K562 (cell line): ENCODE data around the gene OR9G4. TPM values are rescaled to one million over a fixed set of nuclear protein-coding genes. Genes with fewer than 3 reads are reported as not detected.

Experiments
- ATAC-seq: fragments of 200-7000 bp; cut with Tn5 transposase; 3 replicates; pipeline ENCODE4 v1.9.1; 2020; ENCODE audit warnings: moderate library complexity
- BruUV-seq: library from RNA; stranded (reverse); fragments of 400-500 nt; replicated peaks from 2 replicates; lab custom pipeline; 2021; lab: Mats Ljungman, UMichigan
- CTCF ChIA-PET: fragments of 300-600 bp; formaldehyde crosslinking; extraction: SDS; loops from one replicate; lab custom pipeline; 2021; ENCODE audit warnings: low intra/inter-chr PET ratio; lab: Yijun Ruan, JAX
- POLR2A ChIA-PET: fragments of 300-600, 350-650 bp; sonication (Branson Sonifier 250); formaldehyde crosslinking; extraction: SDS; loops from one replicate; lab custom pipeline; 2021; ENCODE audit warnings: antibody characterized with exemption, inconsistent platforms; lab: Yijun Ruan, JAX
- DNase-seq, 4 experiments: peaks; one replicate each; pipeline versions ENCODE4 v3.0.0 to v3.0.0-alpha.2; 2011 to 2018; ENCODE audit warnings: low spot score in 3 of 4, mixed read lengths in 3 of 4; ENCODE audit errors: extremely low read depth in 1 of 4
- FAIRE-seq: peaks from 2 replicates; lab custom pipeline; 2011; peaks lifted over from hg19 to GRCh38; lab: Jason Lieb, UNC
- H2AFZ ChIP-seq: 2 replicates; pipeline ENCODE4 v1.6.0; 2011; ENCODE audit warnings: low read depth, low read length, control low read depth, inconsistent platforms
- H3K27ac ChIP-seq: fragments of 200-600 bp; 3 replicates; pipeline ENCODE4 v1.8.0; 2011; ENCODE audit warnings: low read depth, mild to moderate bottlenecking, control low read depth, inconsistent platforms, low read length, moderate library complexity, mixed read lengths; ENCODE audit errors: extremely low read depth
- H3K27me3 ChIP-seq, 2 experiments: fragments of 300-600 bp in 1 of 2; 2 replicates in 1 of 2; 3 replicates in 1 of 2; pipeline versions ENCODE4 v1.6.0 to v1.8.0; 2011; ENCODE audit warnings: inconsistent platforms in 2 of 2, low read length in 2 of 2, mild to moderate bottlenecking in 1 of 2, mixed read lengths in 1 of 2, moderate library complexity in 1 of 2; ENCODE audit not compliant: control insufficient read depth in 2 of 2, insufficient read depth in 2 of 2
- H3K36me3 ChIP-seq: fragments of 300-600 bp; 3 replicates; pipeline ENCODE4 v1.8.0; 2011; ENCODE audit warnings: mild to moderate bottlenecking, low read length, inconsistent platforms; ENCODE audit not compliant: control insufficient read depth, insufficient read depth
- H3K4me1 ChIP-seq, 2 experiments: fragments of 200-600 bp in 1 of 2; replicated peaks in 1 of 2; 2 replicates in 1 of 2; 3 replicates in 1 of 2; pipeline versions ENCODE4 v1.5.1 to v1.8.0; 2011; ENCODE audit warnings: inconsistent platforms in 2 of 2, low read length in 2 of 2, mild to moderate bottlenecking in 1 of 2, mixed read lengths in 1 of 2, moderate library complexity in 1 of 2; ENCODE audit not compliant: control insufficient read depth in 2 of 2, insufficient read depth in 2 of 2
- H3K4me2 ChIP-seq: 2 replicates; pipeline ENCODE4 v1.6.1; 2011; ENCODE audit warnings: low read length, control low read depth, inconsistent platforms, mixed read lengths; ENCODE audit not compliant: insufficient read depth
- H3K4me3 ChIP-seq: fragments of 200-600 bp; sonication (generic), shearing (Covaris generic); 2 replicates; pipeline ENCODE4 v1.5.1; 2016; ENCODE audit warnings: control low read depth, inconsistent platforms
- H3K79me2 ChIP-seq: fragments of 200-600 bp; 3 replicates; pipeline ENCODE4 v1.8.0; 2011; ENCODE audit warnings: low read length, inconsistent platforms; ENCODE audit not compliant: control insufficient read depth, insufficient read depth
- H3K9ac ChIP-seq, 2 experiments: 2 replicates each; pipeline versions ENCODE4 v1.6.0 to v1.6.1; 2011; ENCODE audit warnings: low read depth in 2 of 2, low read length in 2 of 2, control low read depth in 1 of 2, inconsistent platforms in 1 of 2, mild to moderate bottlenecking in 1 of 2, mixed read lengths in 1 of 2; ENCODE audit not compliant: insufficient read depth in 1 of 2
- H3K9me1 ChIP-seq: one replicate; pipeline ENCODE4 v1.6.0; 2011; ENCODE audit warnings: inconsistent platforms, mild to moderate bottlenecking, low read length, moderate library complexity; ENCODE audit not compliant: control insufficient read depth, insufficient read depth
- H3K9me3 ChIP-seq: replicated peaks from 2 replicates; pipeline ENCODE4 v1.5.1; 2011; ENCODE audit warnings: low read depth, low read length, inconsistent platforms; ENCODE audit not compliant: control insufficient read depth, insufficient read depth
- H4K20me1 ChIP-seq: replicated peaks from 2 replicates; pipeline ENCODE4 v1.6.1; 2011; ENCODE audit warnings: low read length, inconsistent platforms, mixed read lengths; ENCODE audit not compliant: control insufficient read depth, insufficient read depth
- CCNT2 ChIP-seq: IDR thresholded peaks from 2 replicates; pipeline ENCODE4 v1.6.1; 2011; ENCODE audit warnings: borderline replicate concordance, low read depth, mild to moderate bottlenecking, moderate library complexity, mixed read lengths, low read length; ENCODE audit not compliant: insufficient read length; ENCODE audit errors: extremely low read depth
- CREM ChIP-seq: IDR thresholded peaks from 2 replicates; pipeline ENCODE4 v1.6.1; 2014; ENCODE audit warnings: antibody characterized with exemption, low read depth
- ETV1 ChIP-seq: fragments of 450-650 bp; conservative IDR thresholded peaks from 2 replicates; pipeline ENCODE4 v1.6.1; 2016; ENCODE audit warnings: missing genetic modification characterization, control low read depth, low read depth, missing compliant biosample characterization
- GATAD2A ChIP-seq: fragments of 450-650 bp; IDR thresholded peaks from 2 replicates; pipeline ENCODE4 v1.6.1; 2017
- HCFC1 ChIP-seq: IDR thresholded peaks from 2 replicates; pipeline ENCODE4 v1.6.1; 2012; ENCODE audit warnings: low read depth, low read length, improper control_type of control experiment
- HOXB6 ChIP-seq: fragments of 250-450 bp; sonication (Bioruptor Pico); IDR thresholded peaks from 2 replicates; pipeline ENCODE4 v1.5.1; 2022; ENCODE audit warnings: mild to moderate bottlenecking, borderline replicate concordance
- JUN ChIP-seq, 2 experiments: sonication (generic) in 1 of 2; formaldehyde crosslinking in 1 of 2; IDR thresholded peaks; 2 replicates each; pipeline versions ENCODE4 v1.6.1 to v1.8.0; 2012 to 2022; ENCODE audit warnings: borderline replicate concordance in 2 of 2, mild to moderate bottlenecking in 2 of 2, improper control_type of control experiment in 1 of 2, low read depth in 1 of 2, low read length in 1 of 2, missing genetic modification reagents in 1 of 2
- NCOA1 ChIP-seq: fragments of 450-650 bp; IDR thresholded peaks from 2 replicates; pipeline ENCODE4 v1.6.1; 2016; ENCODE audit warnings: low read depth
- PTRF ChIP-seq: fragments of 450-650 bp; IDR thresholded peaks from 2 replicates; pipeline ENCODE4 v1.6.1; 2016; ENCODE audit warnings: mild to moderate bottlenecking, missing genetic modification characterization, missing compliant biosample characterization
- SMAD3 ChIP-seq: fragments of 450-650 bp; formaldehyde crosslinking; conservative IDR thresholded peaks from 2 replicates; pipeline ENCODE4 v1.4.0; 2020; ENCODE audit warnings: mild to moderate bottlenecking
- ZBTB7A ChIP-seq: IDR thresholded peaks from 2 replicates; pipeline ENCODE4 v1.6.1; 2011; ENCODE audit warnings: low read depth, mild to moderate bottlenecking, low read length, moderate library complexity, borderline replicate concordance; ENCODE audit not compliant: control insufficient read depth
- ZNF12 ChIP-seq: sonication (generic); formaldehyde crosslinking; IDR thresholded peaks from 2 replicates; pipeline ENCODE4 v1.4.0; 2020; ENCODE audit warnings: mild to moderate bottlenecking, missing genetic modification reagents
- ZNF316 ChIP-seq: fragments of 450-650 bp; IDR thresholded peaks from 2 replicates; pipeline ENCODE4 v1.6.1; 2016
- WGBS: fragments of 100-300 bp; shearing (Covaris generic); methylation state at CpG from one replicate; pipeline ENCODE4 v1.1.6; 2016; ENCODE audit warnings: low coverage, mixed read lengths; ENCODE audit not compliant: insufficient coverage; ENCODE audit errors: missing lambda C conversion rate; 5-methylcytosine and 5-hydroxymethylcytosine counted together
- in situ Hi-C: fragments of 300-500 bp; cut with MboI; formaldehyde crosslinking; loops from 4 replicates; pipeline ENCODE4 v1.15.0; 2018; ENCODE audit warnings: inconsistent platforms, mixed read lengths
- intact Hi-C: fragments of 100-400 bp; cut with micrococcal nuclease; formaldehyde crosslinking; loops from 2 replicates; pipeline ENCODE4 v1.14.2; 2022
- polyA plus RNA-seq, 8 experiments: library from polyadenylated mRNA; depleted of rRNA in 4 of 8; stranded (reverse) in 5 of 8; unstranded in 3 of 8; fragments of >200 nt; fragmentation: Nextera tagmentation in 2 of 8; fragmentation: Illumina TruSeq in 1 of 8; extraction: Ambion mirVana in 2 of 8; extraction: Trizol in 1 of 8; gene quantifications; 2 replicates each; pipeline versions ENCODE4 v1.2.1 to v1.2.3, GENCODE V29; 2011 to 2014; ENCODE audit warnings: inconsistent platforms in 1 of 8, missing spikeins in 1 of 8
- total RNA-seq, 7 experiments: library from RNA; depleted of rRNA in 6 of 7; stranded (reverse); fragments of >200 nt in 6 of 7; fragmentation: Illumina TruSeq in 2 of 7; extraction: Trizol in 2 of 7; gene quantifications; 2 replicates each; pipeline versions ENCODE4 v1.2.1 to v1.2.3, GENCODE V29; 2011 to 2021; ENCODE audit warnings: low replicate concordance in 1 of 7
- TF ChIP-seq, protein P1 (sequence below): fragments of 450-650 bp; IDR thresholded peaks from 2 replicates; pipeline ENCODE4 v1.6.1; 2016
- TF ChIP-seq, protein P2 (sequence below): fragments of 150-350 bp; conservative IDR thresholded peaks from 2 replicates; pipeline ENCODE4 v1.6.1; 2014; ENCODE audit warnings: low read length
- TF ChIP-seq, protein P3 (sequence below): sonication (generic); formaldehyde crosslinking; IDR thresholded peaks from 2 replicates; pipeline ENCODE4 v1.8.0; 2022; ENCODE audit warnings: mild to moderate bottlenecking, missing genetic modification reagents

The OR9G4 gene
- total and polyA plus RNA-seq, 9 of the 15 experiments (the other 6 are each of a cell fraction or from before 2014, with no cell fraction given), result not detected

DNA sequence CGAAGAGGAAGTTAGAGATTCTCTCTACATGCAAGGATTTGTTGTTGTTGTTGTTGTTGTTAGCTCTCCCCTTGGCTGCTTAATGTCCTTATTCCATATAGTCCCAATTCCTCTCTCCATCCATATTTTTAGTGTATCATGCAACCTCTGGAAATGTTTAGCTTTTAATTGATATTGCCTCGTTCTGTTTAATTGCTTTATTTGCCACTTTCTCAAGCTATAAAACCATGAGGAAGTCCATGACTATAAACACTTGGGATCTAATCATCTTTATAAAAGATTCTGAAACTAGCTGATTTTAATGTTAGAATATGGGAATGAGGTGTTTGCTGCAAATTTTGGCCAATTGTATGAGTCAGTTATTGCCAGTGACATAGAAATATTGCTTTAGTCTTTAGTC lies 55.1 kb downstream of the OR9G4 start:
- Histone ChIP-seq H3K79me2 (no peaks in the 10 kb centered on the region), H3K27ac (no peak overlapping the region), H2AFZ (no peak overlapping the region), H3K4me2 (no peak overlapping the region), H3K9me1 (no peaks in the 10 kb centered on the region), H3K4me1 (no peaks in the 10 kb centered on the region), H3K9ac (no peak overlapping the region), H3K27me3 (no peaks in the 10 kb centered on the region), H4K20me1 (no peaks in the 10 kb centered on the region), H3K36me3 (no peaks in the 10 kb centered on the region), H3K9me3 (no peaks in the 10 kb centered on the region), H3K4me3 (no peak overlapping the region)
- FAIRE-seq (no peak), ATAC-seq (no peak), DNase-seq (no peak)
- CTCF ChIA-PET, result no interaction called here
- intact Hi-C loops (no loop called here), in situ Hi-C loops (no loop called here)
- 0% methylated on average over 2 of the region's 2 CpGs for WGBS
- no TSS peak for BruUV-seq
- POLR2A ChIA-PET, result no interaction called here
- TF ChIP-seq ZBTB7A (no peak), GATAD2A (no peak), ZNF12 (CRISPR knock-in tag) (no peak), SMAD3 (CRISPR knock-in tag) (no peak), CCNT2 (no peak), ETV1 (tag) (no peak), PTRF (tag) (no peak), ZNF316 (no peak), NCOA1 (no peak), CREM (no peak), JUN (IDR thresholded peaks at IDR 0.05; ENCODE audit: borderline replicate concordance, low read depth, low read length) (no peak), JUN (CRISPR knock-in tag; IDR thresholded peaks at IDR 0.05; ENCODE audit: borderline replicate concordance) (no peak), HOXB6 (CRISPR knock-in tag) (no peak), HCFC1 (no peak)
- TF ChIP-seq, protein P1, sequence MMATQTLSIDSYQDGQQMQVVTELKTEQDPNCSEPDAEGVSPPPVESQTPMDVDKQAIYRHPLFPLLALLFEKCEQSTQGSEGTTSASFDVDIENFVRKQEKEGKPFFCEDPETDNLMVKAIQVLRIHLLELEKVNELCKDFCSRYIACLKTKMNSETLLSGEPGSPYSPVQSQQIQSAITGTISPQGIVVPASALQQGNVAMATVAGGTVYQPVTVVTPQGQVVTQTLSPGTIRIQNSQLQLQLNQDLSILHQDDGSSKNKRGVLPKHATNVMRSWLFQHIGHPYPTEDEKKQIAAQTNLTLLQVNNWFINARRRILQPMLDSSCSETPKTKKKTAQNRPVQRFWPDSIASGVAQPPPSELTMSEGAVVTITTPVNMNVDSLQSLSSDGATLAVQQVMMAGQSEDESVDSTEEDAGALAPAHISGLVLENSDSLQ, result no peak
- TF ChIP-seq, protein P2, sequence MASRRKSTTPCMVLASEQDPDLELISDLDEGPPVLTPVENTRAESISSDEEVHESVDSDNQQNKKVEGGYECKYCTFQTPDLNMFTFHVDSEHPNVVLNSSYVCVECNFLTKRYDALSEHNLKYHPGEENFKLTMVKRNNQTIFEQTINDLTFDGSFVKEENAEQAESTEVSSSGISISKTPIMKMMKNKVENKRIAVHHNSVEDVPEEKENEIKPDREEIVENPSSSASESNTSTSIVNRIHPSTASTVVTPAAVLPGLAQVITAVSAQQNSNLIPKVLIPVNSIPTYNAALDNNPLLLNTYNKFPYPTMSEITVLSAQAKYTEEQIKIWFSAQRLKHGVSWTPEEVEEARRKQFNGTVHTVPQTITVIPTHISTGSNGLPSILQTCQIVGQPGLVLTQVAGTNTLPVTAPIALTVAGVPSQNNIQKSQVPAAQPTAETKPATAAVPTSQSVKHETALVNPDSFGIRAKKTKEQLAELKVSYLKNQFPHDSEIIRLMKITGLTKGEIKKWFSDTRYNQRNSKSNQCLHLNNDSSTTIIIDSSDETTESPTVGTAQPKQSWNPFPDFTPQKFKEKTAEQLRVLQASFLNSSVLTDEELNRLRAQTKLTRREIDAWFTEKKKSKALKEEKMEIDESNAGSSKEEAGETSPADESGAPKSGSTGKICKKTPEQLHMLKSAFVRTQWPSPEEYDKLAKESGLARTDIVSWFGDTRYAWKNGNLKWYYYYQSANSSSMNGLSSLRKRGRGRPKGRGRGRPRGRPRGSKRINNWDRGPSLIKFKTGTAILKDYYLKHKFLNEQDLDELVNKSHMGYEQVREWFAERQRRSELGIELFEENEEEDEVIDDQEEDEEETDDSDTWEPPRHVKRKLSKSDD, result no peak
- TF ChIP-seq, protein P3, sequence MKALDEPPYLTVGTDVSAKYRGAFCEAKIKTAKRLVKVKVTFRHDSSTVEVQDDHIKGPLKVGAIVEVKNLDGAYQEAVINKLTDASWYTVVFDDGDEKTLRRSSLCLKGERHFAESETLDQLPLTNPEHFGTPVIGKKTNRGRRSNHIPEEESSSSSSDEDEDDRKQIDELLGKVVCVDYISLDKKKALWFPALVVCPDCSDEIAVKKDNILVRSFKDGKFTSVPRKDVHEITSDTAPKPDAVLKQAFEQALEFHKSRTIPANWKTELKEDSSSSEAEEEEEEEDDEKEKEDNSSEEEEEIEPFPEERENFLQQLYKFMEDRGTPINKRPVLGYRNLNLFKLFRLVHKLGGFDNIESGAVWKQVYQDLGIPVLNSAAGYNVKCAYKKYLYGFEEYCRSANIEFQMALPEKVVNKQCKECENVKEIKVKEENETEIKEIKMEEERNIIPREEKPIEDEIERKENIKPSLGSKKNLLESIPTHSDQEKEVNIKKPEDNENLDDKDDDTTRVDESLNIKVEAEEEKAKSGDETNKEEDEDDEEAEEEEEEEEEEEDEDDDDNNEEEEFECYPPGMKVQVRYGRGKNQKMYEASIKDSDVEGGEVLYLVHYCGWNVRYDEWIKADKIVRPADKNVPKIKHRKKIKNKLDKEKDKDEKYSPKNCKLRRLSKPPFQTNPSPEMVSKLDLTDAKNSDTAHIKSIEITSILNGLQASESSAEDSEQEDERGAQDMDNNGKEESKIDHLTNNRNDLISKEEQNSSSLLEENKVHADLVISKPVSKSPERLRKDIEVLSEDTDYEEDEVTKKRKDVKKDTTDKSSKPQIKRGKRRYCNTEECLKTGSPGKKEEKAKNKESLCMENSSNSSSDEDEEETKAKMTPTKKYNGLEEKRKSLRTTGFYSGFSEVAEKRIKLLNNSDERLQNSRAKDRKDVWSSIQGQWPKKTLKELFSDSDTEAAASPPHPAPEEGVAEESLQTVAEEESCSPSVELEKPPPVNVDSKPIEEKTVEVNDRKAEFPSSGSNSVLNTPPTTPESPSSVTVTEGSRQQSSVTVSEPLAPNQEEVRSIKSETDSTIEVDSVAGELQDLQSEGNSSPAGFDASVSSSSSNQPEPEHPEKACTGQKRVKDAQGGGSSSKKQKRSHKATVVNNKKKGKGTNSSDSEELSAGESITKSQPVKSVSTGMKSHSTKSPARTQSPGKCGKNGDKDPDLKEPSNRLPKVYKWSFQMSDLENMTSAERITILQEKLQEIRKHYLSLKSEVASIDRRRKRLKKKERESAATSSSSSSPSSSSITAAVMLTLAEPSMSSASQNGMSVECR (CRISPR knock-in tag), result no peak
